SU-DHL-6 (cell line): ENCODE measurements around the gene SEPHS1.

ENCODE experiments used
- H2AFZ ChIP-seq: fragments of 200-600 bp; sonication (generic); 2 replicates; pipeline ENCODE4 v1.6.1; 2014; ENCODE audit warnings: low read depth, mild to moderate bottlenecking, moderate library complexity, mixed read lengths, antibody characterized with exemption, low read length; ENCODE audit not compliant: severe bottlenecking
- H3F3A ChIP-seq: fragments of 200-600 bp; shearing (Covaris generic); 2 replicates; pipeline ENCODE4 v1.6.0; 2016; ENCODE audit warnings: antibody characterized with exemption, mild to moderate bottlenecking; ENCODE audit not compliant: insufficient read depth
- H3K27ac ChIP-seq: fragments of 200-600 bp; sonication (generic); 2 replicates; pipeline ENCODE4 v1.5.1; 2016; ENCODE audit warnings: low read depth, mild to moderate bottlenecking, low read length, moderate library complexity, mixed read lengths
- H3K27me3 ChIP-seq: fragments of 200-600 bp; sonication (generic), shearing (Covaris generic); 2 replicates; pipeline ENCODE4 v1.6.0; 2014; ENCODE audit warnings: mild to moderate bottlenecking, low read length
- H3K36me3 ChIP-seq: fragments of 200-600 bp; sonication (generic); 2 replicates; pipeline ENCODE4 v1.6.1; 2014; ENCODE audit warnings: mild to moderate bottlenecking, low read length, mixed read lengths
- H3K4me2 ChIP-seq: fragments of 300-600, 200-600 bp; shearing (Covaris generic), sonication (generic); 2 replicates; pipeline ENCODE4 v1.6.0; 2014; ENCODE audit warnings: low read length, low read depth, mild to moderate bottlenecking; ENCODE audit not compliant: poor library complexity, severe bottlenecking
- H3K4me3 ChIP-seq: fragments of 200-600 bp; sonication (generic); 2 replicates; pipeline ENCODE4 v1.5.1; 2014; ENCODE audit warnings: antibody characterized with exemption, low read length, mild to moderate bottlenecking, mixed read lengths; ENCODE audit not compliant: insufficient read depth, poor library complexity, severe bottlenecking
- H3K79me2 ChIP-seq: fragments of 200-600 bp; sonication (generic); 2 replicates; pipeline ENCODE4 v1.6.1; 2014; ENCODE audit warnings: mild to moderate bottlenecking, low read length, moderate library complexity; ENCODE audit not compliant: insufficient read depth
- H3K9ac ChIP-seq: fragments of 200-600 bp; sonication (generic); 2 replicates; pipeline ENCODE4 v1.7.0; 2014; ENCODE audit warnings: mild to moderate bottlenecking, low read length
- H3K9me2 ChIP-seq: fragments of 200-600 bp; sonication (generic); replicated peaks from 2 replicates; pipeline ENCODE4 v1.6.1; 2014; ENCODE audit warnings: low read length; ENCODE audit not compliant: insufficient read depth
- H3K9me3 ChIP-seq: fragments of 200-600 bp; sonication (generic); 2 replicates; pipeline ENCODE4 v1.6.1; 2014; ENCODE audit warnings: low read length, mixed read lengths; ENCODE audit not compliant: insufficient read depth
- H4K20me1 ChIP-seq: fragments of 200-600 bp; sonication (generic); 2 replicates; pipeline ENCODE4 v1.6.1; 2014; ENCODE audit warnings: low read depth, mild to moderate bottlenecking, antibody characterized with exemption, low read length, moderate library complexity, mixed read lengths
- EZH2phosphoT487 ChIP-seq: fragments of 200-600 bp; sonication (generic), shearing (Covaris generic); conservative IDR thresholded peaks from 2 replicates; pipeline ENCODE4 v1.6.1; 2018; ENCODE audit warnings: mild to moderate bottlenecking, antibody characterized with exemption, low read length, moderate library complexity, mixed read lengths
- TF ChIP-seq, protein P1 (sequence below): fragments of 200-600 bp; sonication (generic); IDR thresholded peaks from one replicate; pipeline ENCODE4 v1.5.1; 2017; ENCODE audit warnings: antibody characterized with exemption, mild to moderate bottlenecking, low read length, moderate library complexity; ENCODE audit not compliant: insufficient read depth, poor library complexity, severe bottlenecking

SEPHS1 gene, protein sequence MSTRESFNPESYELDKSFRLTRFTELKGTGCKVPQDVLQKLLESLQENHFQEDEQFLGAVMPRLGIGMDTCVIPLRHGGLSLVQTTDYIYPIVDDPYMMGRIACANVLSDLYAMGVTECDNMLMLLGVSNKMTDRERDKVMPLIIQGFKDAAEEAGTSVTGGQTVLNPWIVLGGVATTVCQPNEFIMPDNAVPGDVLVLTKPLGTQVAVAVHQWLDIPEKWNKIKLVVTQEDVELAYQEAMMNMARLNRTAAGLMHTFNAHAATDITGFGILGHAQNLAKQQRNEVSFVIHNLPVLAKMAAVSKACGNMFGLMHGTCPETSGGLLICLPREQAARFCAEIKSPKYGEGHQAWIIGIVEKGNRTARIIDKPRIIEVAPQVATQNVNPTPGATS

DNA sequence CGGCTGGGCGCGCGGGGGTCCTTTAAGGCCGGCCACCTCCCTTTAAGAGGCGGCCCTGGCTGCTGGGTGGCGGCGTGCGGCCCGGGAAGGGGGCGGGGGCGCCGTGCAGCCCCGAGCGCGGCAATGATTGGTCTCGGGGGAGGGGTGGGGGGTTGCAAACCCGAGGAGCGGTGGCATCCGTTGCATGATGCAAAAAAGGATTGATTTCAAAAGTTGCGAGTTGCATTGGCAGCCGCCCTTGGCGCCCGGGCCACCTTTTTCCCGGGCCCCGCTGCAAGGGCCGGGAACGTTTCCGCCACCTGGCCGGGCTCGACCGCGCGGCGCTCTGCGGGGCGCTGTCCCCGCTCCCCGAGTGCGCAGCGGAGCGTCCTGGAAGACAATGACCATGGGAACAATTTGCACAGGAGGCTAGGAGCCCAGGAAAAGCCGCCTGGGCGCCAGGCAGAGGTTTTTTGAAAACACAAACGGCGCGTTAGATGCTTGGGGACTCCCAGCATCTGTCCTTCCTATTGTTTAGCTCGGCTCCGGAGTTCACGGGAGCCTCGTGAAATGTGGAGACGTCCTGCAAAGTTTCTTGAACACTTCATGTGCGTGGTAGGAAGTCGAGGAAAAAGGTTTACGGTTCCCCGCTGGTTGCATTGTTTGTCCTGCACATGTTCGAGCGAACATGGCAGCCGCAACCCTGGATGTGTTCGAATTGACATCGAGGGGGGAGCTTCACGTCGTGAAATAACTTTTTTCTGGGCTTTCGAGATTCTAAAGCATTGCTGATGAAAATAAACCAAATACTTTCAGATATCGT, at the start of gene SEPHS1:
Gene SEPHS1, minus strand, starts transcription at position 78 of the 802 bp plus-strand sequence. CDS start 3,343 bp downstream, outside the sequence.
- peak within 1 kb of the TSS; percentile 40 for H2AFZ ChIP-seq
- no peaks in the 10 kb centered on the region for H3K9me2 ChIP-seq
- no peaks in the 10 kb centered on the region for H4K20me1 ChIP-seq
- no peaks in the 10 kb centered on the region for H3K27me3 ChIP-seq
- no peaks in the 10 kb centered on the region for H3K9me3 ChIP-seq
- H3K27ac ChIP-seq = peak within 1 kb of the TSS; percentile 69
- peak within 1 kb of the TSS; percentile 78 for H3K4me3 ChIP-seq
- 0 out of 2 replicates have a peak, but pooled peaks cover 4% of the 10 kb centered on the region for H3F3A ChIP-seq
- H3K9ac ChIP-seq = peak within 1 kb of the TSS; percentile 96
- TF ChIP-seq, protein P1, sequence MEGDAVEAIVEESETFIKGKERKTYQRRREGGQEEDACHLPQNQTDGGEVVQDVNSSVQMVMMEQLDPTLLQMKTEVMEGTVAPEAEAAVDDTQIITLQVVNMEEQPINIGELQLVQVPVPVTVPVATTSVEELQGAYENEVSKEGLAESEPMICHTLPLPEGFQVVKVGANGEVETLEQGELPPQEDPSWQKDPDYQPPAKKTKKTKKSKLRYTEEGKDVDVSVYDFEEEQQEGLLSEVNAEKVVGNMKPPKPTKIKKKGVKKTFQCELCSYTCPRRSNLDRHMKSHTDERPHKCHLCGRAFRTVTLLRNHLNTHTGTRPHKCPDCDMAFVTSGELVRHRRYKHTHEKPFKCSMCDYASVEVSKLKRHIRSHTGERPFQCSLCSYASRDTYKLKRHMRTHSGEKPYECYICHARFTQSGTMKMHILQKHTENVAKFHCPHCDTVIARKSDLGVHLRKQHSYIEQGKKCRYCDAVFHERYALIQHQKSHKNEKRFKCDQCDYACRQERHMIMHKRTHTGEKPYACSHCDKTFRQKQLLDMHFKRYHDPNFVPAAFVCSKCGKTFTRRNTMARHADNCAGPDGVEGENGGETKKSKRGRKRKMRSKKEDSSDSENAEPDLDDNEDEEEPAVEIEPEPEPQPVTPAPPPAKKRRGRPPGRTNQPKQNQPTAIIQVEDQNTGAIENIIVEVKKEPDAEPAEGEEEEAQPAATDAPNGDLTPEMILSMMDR = no peak
- no peak for TF ChIP-seq EZH2phosphoT487
- H3K36me3 ChIP-seq = no peaks in the 10 kb centered on the region
- peaks cover 36% of the 10 kb centered on the region for H3K79me2 ChIP-seq
- peak within 1 kb of the TSS; percentile 96 for H3K4me2 ChIP-seq

DNA sequence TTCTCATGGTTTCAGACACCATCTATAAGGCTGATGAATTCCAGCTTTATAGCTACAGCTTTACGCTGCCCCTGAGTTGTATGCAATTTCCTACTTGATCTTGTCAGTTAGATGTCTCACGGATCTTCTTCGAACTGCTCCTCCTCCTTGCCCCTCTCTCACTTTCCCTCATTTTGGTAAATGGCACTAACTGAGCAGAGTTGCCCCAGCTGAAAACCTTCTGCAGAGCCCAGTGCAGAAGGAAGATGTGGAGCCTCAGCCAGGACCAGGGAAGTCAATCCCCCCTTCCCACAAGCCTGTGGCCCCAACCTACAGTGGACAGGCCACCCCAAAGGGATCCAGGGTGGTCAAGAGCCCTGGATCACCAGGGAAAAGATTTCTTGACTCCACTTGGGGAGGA, 49.0 kb upstream of the SEPHS1 start:
- Histone ChIP-seq H3K4me2 (no peak overlapping the region), H3K9ac (no peak overlapping the region), H2AFZ (no peak overlapping the region), H3K4me3 (no peak overlapping the region), H3K9me2 (no peaks in the 10 kb centered on the region), H3K27ac (no peak overlapping the region), H4K20me1 (no peaks in the 10 kb centered on the region), H3F3A (no peaks in the 10 kb centered on the region), H3K9me3 (no peaks in the 10 kb centered on the region), H3K27me3 (no peaks in the 10 kb centered on the region), H3K79me2 (no peaks in the 10 kb centered on the region), H3K36me3 (no peaks in the 10 kb centered on the region)
- no peak for TF ChIP-seq EZH2phosphoT487
- TF ChIP-seq, protein P1 = no peak

DNA sequence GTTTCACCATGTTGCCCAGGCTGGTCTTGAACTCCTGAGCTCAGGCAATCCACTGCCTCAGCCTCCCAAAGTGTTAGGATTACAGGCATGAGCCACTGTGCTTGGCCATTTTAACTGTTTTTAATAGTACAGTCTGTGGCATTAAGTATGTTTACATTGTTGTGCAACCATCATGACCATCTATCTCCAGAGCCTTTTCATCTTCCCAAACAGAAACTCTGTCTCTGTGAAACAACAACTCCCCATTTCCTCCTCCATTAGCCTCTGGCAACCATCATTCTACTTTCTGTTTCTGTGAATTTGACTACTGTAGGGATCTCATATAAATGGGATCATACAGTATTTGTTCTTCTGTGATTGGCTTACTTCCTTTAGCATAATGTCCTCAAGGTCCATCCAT, 48.3 kb upstream of the SEPHS1 start:
- no peaks in the 10 kb centered on the region for H3K27me3 ChIP-seq
- no peaks in the 10 kb centered on the region for H3K36me3 ChIP-seq
- H3K4me2 ChIP-seq = no peak overlapping the region
- no peaks in the 10 kb centered on the region for H3F3A ChIP-seq
- no peaks in the 10 kb centered on the region for H3K9me2 ChIP-seq
- no peak overlapping the region for H3K4me3 ChIP-seq
- no peak overlapping the region for H2AFZ ChIP-seq
- no peaks in the 10 kb centered on the region for H3K79me2 ChIP-seq
- no peak overlapping the region for H3K27ac ChIP-seq
- H3K9me3 ChIP-seq = no peaks in the 10 kb centered on the region
- H4K20me1 ChIP-seq = no peaks in the 10 kb centered on the region
- TF ChIP-seq, protein P1 = no peak
- TF ChIP-seq EZH2phosphoT487 = no peak
- no peak overlapping the region for H3K9ac ChIP-seq
